HCT116 (cell line): Measurements from ENCODE around the gene MMP24. TPM values are rescaled to one million over a fixed set of nuclear protein-coding genes. Genes with fewer than 3 reads are reported as not detected.

Source experiments
- ATAC-seq: fragments of 200-7000 bp; cut with Tn5 transposase; 2 replicates; pipeline ENCODE4 v1.9.1; 2020; ENCODE audit warnings: mild to moderate bottlenecking, moderate library complexity
- BruUV-seq: library from RNA; stranded (reverse); fragments of 400-500 nt; replicated peaks from 2 replicates; lab custom pipeline; 2021; lab: Mats Ljungman, UMichigan
- CTCF ChIA-PET: fragments of 300-600 bp; sonication (Branson Sonifier 250); formaldehyde crosslinking; loops from one replicate; lab custom pipeline; 2021; ENCODE audit warnings: antibody characterized with exemption; lab: Charles Lee
- POLR2A ChIA-PET: fragments of 300-600, 350-600 bp; sonication (Branson Sonifier 250); formaldehyde crosslinking; loops from one replicate; lab custom pipeline; 2021; ENCODE audit warnings: antibody characterized with exemption; lab: Charles Lee
- RAD21 ChIA-PET, 2 experiments: fragments of 300-600 bp; sonication (Branson Sonifier 250); formaldehyde crosslinking; loops; one replicate each; lab custom pipeline; 2023; ENCODE audit warnings: low total read pairs in 2 of 2; ENCODE audit not compliant: uncharacterized antibody in 2 of 2, unreplicated experiment in 2 of 2, low non-redundant PET in 1 of 2; lab: Charles Lee
- DNase-seq: peaks from one replicate; pipeline ENCODE4 v3.0.0-alpha.2; 2010; ENCODE audit warnings: low read depth, low spot score
- H2AFZ ChIP-seq: fragments of 200-600 bp; shearing (Covaris generic), sonication (generic); 2 replicates; pipeline ENCODE4 v1.6.1; 2017; ENCODE audit warnings: low read depth, mixed run types, mixed read lengths, antibody characterized with exemption, low read length; ENCODE audit not compliant: poor library complexity, severe bottlenecking
- H3K27ac ChIP-seq: 2 replicates; pipeline ENCODE4 v1.5.1; 2012; ENCODE audit warnings: low read depth, low read length
- H3K27me3 ChIP-seq: fragments of 200-600 bp; sonication (generic); 2 replicates; pipeline ENCODE4 v1.6.1; 2016; ENCODE audit warnings: mixed run types, low read length, mixed read lengths; ENCODE audit not compliant: insufficient read depth
- H3K36me3 ChIP-seq, 2 experiments: fragments of 200-500 bp in 1 of 2; fragments of 200-600 bp in 1 of 2; sonication (Bioruptor generic) in 1 of 2; sonication (generic) in 1 of 2; 2 replicates each; pipeline versions ENCODE4 v1.5.1 to v1.6.1; 2014 to 2016; ENCODE audit warnings: low read length in 2 of 2, inconsistent platforms in 1 of 2, mixed read lengths in 1 of 2, mixed run types in 1 of 2; ENCODE audit not compliant: insufficient read depth in 2 of 2, control insufficient read depth in 1 of 2
- H3K4me1 ChIP-seq, 2 experiments: fragments of 200-600 bp in 1 of 2; sonication (generic) in 1 of 2; 2 replicates each; pipeline versions ENCODE4 v1.5.1 to v1.6.1; 2012 to 2017; ENCODE audit warnings: low read length in 2 of 2, inconsistent platforms in 1 of 2, mild to moderate bottlenecking in 1 of 2, mixed read lengths in 1 of 2, mixed run types in 1 of 2, moderate library complexity in 1 of 2; ENCODE audit not compliant: insufficient read depth in 2 of 2, control insufficient read depth in 1 of 2
- H3K4me2 ChIP-seq: fragments of 200-600 bp; sonication (generic); 2 replicates; pipeline ENCODE4 v1.6.1; 2017; ENCODE audit warnings: mixed run types, low read length, mixed read lengths
- H3K4me3 ChIP-seq, 2 experiments: fragments of 200-600 bp in 1 of 2; sonication (generic) in 1 of 2; replicated peaks in 1 of 2; 2 replicates each; pipeline ENCODE4 v1.5.1; 2011 to 2016; ENCODE audit warnings: low read length in 2 of 2, control low read depth in 1 of 2, low read depth in 1 of 2, mild to moderate bottlenecking in 1 of 2, mixed read lengths in 1 of 2, mixed run types in 1 of 2
- H3K79me2 ChIP-seq: fragments of 200-600 bp; sonication (generic); 2 replicates; pipeline ENCODE4 v1.6.1; 2017; ENCODE audit warnings: mild to moderate bottlenecking, mixed run types, low read length, moderate library complexity, mixed read lengths; ENCODE audit not compliant: insufficient read depth
- H3K9ac ChIP-seq: fragments of 200-600 bp; sonication (generic); 2 replicates; pipeline ENCODE4 v1.6.1; 2016; ENCODE audit warnings: low read length, mixed read lengths
- H3K9me2 ChIP-seq: fragments of 200-600 bp; sonication (generic), shearing (Covaris generic); 2 replicates; pipeline ENCODE4 v1.6.1; 2017; ENCODE audit warnings: mixed run types, mild to moderate bottlenecking, moderate library complexity; ENCODE audit not compliant: insufficient read depth
- H3K9me3 ChIP-seq, 2 experiments: fragments of 200-500 bp in 1 of 2; fragments of 200-600 bp in 1 of 2; sonication (Bioruptor generic) in 1 of 2; sonication (generic) in 1 of 2; 2 replicates each; pipeline ENCODE4 v1.6.1; 2014 to 2017; ENCODE audit warnings: low read length in 2 of 2, mixed read lengths in 2 of 2, inconsistent platforms in 1 of 2, low read depth in 1 of 2, mild to moderate bottlenecking in 1 of 2, mixed run types in 1 of 2, moderate library complexity in 1 of 2; ENCODE audit not compliant: control insufficient read depth in 1 of 2, insufficient read depth in 1 of 2
- H4K20me1 ChIP-seq: fragments of 200-600 bp; sonication (generic), shearing (Covaris generic); 2 replicates; pipeline ENCODE4 v1.6.1; 2017; ENCODE audit warnings: mixed run types, mild to moderate bottlenecking, moderate library complexity; ENCODE audit not compliant: insufficient read depth
- CBX3 ChIP-seq: IDR thresholded peaks from 2 replicates; pipeline ENCODE4 v1.6.1; 2012; ENCODE audit warnings: low read depth
- ELF1 ChIP-seq: IDR thresholded peaks from 2 replicates; pipeline ENCODE4 v1.6.1; 2012; ENCODE audit warnings: low read depth, borderline replicate concordance
- SIN3A ChIP-seq: IDR thresholded peaks from 2 replicates; pipeline ENCODE4 v1.6.1; 2012; ENCODE audit warnings: low read depth
- SP1 ChIP-seq: IDR thresholded peaks from 2 replicates; pipeline ENCODE4 v1.6.1; 2012; ENCODE audit warnings: low read depth
- YY1 ChIP-seq: IDR thresholded peaks from 2 replicates; pipeline ENCODE4 v1.6.1; 2011; ENCODE audit warnings: low read length, low read depth, moderate library complexity, mild to moderate bottlenecking; ENCODE audit not compliant: insufficient replicate concordance; ENCODE audit errors: extremely low read depth
- ZFX ChIP-seq: fragments of 450-650 bp; IDR thresholded peaks from 2 replicates; pipeline ENCODE4 v1.6.1; 2017
- intact Hi-C: fragments of 100-400 bp; cut with micrococcal nuclease; formaldehyde crosslinking; loops from 2 replicates; pipeline ENCODE4 v1.10.0; 2022
- total RNA-seq: library from RNA; stranded (reverse); gene quantifications from one replicate; pipeline ENCODE4 v1.2.1, GENCODE V29; 2021; ENCODE audit not compliant: unreplicated experiment

MMP24 gene
- total RNA-seq, 1 experiment from 2014 or later: not detected

- TF ChIP-seq ELF1: no peak; the same call in 1 of the 2 replicates
Observed at GRCh38 chr20:35277531-35278395, 51.3 kb downstream of the MMP24 start, which contains the start of gene MMP24OS (continued).

- Histone ChIP-seq H2AFZ (no peak overlapping the region), H3K9me2 (no peaks in the 10 kb centered on the region), H3K9me3 (no peaks in the 10 kb centered on the region), H3K4me2 (no peak overlapping the region), H3K79me2 (peaks cover 69% of the 10 kb centered on the region), H3K27me3 (no peaks in the 10 kb centered on the region), H3K9ac (0 out of 2 replicates have a peak overlapping the region, but pooled peaks have one; percentile 80), H3K27ac (peak overlapping the region; percentile 53), H3K36me3 (peaks cover 21 to 50% of the 10 kb centered on the region in 2 experiments), H3K4me1 (peaks cover 11 to 35% of the 10 kb centered on the region in 2 experiments; a peak in 3 of 4 replicates), H4K20me1 (no peaks in the 10 kb centered on the region), H3K4me3 (no peak overlapping the region)
- ChIA-PET CTCF (interaction anchor here (2.2 kb wide), 1 partner anchor 134 kb away, joined by 13 read pairs; no protein-coding TSS in a partner anchor), RAD21 (no interaction called here), POLR2A (no interaction called here)
- no peak for DNase-seq
- no TSS peak for BruUV-seq
- no peak for ATAC-seq
- intact Hi-C loops: no loop called here
- TF ChIP-seq SP1 (no peak), SIN3A (no peak), YY1 (no peak), ELF1 (no peak), CBX3 (no peak), ZFX (no peak)
Observed at GRCh38 chr20:35279040-35279439, 52.5 kb downstream of the MMP24 start.
